Coronary artery (tissue), 2 donors: Measurements from ENCODE around the gene CNN1.
"Not testable (repeated sequence)": the region's sequence is repeated elsewhere in the genome, so short reads cannot be mapped to it uniquely, and the experiment has no call there.

Experiments
- DNase-seq: peaks from one replicate; pipeline ENCODE4 v3.0.0-alpha.2; 2017; ENCODE audit warnings: low spot score
- H3K27ac ChIP-seq, 2 donors: fragments of 200-600 bp; sonication (generic); one replicate each; pipeline ENCODE4 v1.5.1; 2016 to 2019
- H3K4me3 ChIP-seq: fragments of 200-600 bp; sonication (generic); 2 replicates; pipeline ENCODE4 v1.5.1; 2016; ENCODE audit warnings: mild to moderate bottlenecking, moderate library complexity
- TF ChIP-seq, protein P1 (sequence below): fragments of 200-600 bp; sonication (generic); IDR thresholded peaks from one replicate; pipeline ENCODE4 v1.5.1; 2019; ENCODE audit warnings: antibody characterized with exemption

CNN1 gene

DNA sequence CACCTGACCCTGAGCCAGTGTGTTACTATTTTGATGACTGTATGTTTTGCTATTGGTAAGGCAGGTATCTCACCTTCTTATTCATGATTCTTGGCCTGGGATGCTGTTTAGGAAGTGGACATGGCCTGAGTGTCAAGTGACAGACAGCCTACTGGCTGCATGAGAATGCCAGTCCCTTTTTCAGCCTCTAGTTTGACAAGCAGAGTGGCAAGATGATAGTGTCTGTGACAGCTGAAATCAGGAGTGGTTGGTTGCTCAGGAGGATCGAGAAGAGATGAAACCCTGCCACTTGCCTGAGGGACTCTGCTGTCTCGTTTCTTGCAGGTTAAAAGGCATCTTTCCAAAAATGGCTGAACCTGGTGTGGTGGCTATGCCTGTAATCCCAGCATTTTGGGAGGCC, 27.5 kb downstream of the CNN1 start:
- TF ChIP-seq, protein P1, sequence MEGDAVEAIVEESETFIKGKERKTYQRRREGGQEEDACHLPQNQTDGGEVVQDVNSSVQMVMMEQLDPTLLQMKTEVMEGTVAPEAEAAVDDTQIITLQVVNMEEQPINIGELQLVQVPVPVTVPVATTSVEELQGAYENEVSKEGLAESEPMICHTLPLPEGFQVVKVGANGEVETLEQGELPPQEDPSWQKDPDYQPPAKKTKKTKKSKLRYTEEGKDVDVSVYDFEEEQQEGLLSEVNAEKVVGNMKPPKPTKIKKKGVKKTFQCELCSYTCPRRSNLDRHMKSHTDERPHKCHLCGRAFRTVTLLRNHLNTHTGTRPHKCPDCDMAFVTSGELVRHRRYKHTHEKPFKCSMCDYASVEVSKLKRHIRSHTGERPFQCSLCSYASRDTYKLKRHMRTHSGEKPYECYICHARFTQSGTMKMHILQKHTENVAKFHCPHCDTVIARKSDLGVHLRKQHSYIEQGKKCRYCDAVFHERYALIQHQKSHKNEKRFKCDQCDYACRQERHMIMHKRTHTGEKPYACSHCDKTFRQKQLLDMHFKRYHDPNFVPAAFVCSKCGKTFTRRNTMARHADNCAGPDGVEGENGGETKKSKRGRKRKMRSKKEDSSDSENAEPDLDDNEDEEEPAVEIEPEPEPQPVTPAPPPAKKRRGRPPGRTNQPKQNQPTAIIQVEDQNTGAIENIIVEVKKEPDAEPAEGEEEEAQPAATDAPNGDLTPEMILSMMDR = no peak
- H3K4me3 ChIP-seq = no peak overlapping the region
- no peak for DNase-seq
- no peak overlapping the region for H3K27ac ChIP-seq

DNA sequence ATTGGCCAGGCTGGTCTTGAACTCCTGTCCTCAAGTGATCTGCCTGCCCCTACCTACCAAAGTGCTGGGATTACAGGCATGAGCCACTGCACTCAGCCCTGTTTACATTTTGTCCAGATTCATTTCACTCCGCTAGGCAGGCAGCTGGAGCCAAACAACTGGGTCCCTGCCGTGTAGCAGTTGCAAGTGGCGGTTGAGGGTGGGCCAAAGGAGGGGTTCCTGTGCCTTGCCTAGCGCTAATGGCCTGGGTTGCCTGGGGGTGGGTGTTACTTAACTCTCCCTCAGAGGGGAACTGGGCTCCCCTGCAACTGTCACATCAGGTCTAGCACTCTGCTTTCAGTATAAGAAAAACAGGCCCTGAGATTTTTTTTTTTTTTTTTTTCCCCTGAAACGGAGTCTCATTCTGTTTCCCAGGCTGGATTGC, 31.4 kb downstream of the CNN1 start:
- DNase-seq = no peak
- Histone ChIP-seq H3K4me3 (no peak overlapping the region), H3K27ac (no peak overlapping the region)
- TF ChIP-seq, protein P1 = no peak

DNA sequence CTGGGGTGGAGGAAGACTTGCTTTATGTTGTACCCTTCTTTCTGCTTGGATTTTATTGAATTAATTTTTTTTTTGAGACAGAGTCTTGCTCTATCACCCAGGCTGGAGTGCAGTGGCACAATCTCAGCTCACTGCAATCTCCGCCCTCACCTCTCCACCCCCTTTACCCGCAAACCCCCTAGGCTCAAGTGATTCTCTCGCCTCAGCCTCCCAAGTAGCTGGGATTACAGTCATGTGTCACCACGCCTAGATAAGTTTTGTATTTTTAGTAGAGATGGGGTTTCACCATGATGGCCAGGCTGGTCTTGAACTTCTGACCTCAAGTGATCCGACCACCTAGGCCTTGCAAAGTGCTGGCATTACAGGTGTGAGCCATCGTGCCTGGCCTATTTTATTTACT, 34.7 kb downstream of the CNN1 start:
- not testable (repeated sequence) for DNase-seq, H3K4me3 ChIP-seq, H3K27ac ChIP-seq

DNA sequence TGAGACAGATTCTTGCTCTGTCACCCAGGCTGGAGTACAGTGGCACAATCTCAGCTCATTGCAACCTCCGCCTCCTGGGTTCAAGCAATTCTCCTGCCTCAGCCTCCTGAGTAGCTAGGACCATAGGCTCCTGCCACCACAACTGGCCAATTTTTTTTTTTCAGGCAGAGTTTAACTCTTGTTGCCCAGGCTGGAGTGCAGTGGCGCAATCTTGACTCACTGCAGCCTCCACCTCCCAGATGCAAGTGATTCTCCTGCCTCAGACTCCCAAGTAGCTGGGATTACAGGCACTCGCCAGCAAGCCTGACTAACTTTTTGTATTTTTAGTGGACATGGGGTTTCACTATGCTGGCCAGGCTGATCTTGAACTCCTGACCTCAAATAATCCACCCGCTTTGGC, 35.1 kb downstream of the CNN1 start:
- not testable (repeated sequence) for H3K27ac ChIP-seq, H3K4me3 ChIP-seq, DNase-seq

DNA sequence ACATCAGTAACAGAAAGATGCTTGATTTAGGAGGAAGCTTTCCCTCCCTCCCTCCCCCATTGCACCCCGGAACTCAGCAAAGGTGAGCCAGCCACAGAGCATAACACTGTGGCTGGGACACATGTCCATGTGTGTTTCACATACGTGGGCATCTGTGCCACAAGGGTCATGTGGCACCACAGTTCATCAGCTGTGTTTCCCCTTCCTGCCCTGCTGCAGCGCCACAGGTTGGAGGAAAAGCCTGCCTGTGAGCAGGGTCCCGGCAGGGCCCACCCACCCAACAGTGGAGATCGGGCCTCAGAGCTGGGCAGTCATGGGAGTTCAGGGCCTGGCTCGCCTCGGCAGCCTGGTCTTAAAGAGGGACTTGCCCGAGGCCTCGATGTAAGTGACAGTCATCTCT, 36.0 kb downstream of the CNN1 start:
- DNase-seq = no peak
- TF ChIP-seq, protein P1 = no peak
- no peak overlapping the region for H3K27ac ChIP-seq
- no peak overlapping the region for H3K4me3 ChIP-seq

DNA sequence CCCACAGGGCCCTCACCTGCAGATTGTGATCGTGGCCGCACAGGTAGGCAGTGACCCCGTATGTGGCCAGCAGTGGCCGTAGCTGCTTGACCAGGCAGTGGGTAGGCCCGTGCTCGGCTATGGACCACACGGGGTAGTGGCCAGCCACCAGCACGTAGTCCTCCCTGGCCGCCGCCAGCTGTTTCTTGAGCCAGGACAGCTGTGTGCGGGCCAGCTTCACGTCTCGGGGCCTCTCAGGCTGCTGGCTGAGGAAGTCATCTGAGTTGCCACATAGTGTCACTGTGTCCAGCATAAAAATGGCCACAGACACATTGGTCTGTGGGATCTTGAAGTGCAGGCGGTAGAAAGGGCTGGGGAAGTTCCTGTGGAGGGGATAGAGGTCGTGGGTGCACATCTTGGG, 37.6 kb downstream of the CNN1 start:
- Histone ChIP-seq H3K27ac (no peak overlapping the region), H3K4me3 (no peak overlapping the region)
- TF ChIP-seq, protein P1 = no peak
- no peak for DNase-seq

DNA sequence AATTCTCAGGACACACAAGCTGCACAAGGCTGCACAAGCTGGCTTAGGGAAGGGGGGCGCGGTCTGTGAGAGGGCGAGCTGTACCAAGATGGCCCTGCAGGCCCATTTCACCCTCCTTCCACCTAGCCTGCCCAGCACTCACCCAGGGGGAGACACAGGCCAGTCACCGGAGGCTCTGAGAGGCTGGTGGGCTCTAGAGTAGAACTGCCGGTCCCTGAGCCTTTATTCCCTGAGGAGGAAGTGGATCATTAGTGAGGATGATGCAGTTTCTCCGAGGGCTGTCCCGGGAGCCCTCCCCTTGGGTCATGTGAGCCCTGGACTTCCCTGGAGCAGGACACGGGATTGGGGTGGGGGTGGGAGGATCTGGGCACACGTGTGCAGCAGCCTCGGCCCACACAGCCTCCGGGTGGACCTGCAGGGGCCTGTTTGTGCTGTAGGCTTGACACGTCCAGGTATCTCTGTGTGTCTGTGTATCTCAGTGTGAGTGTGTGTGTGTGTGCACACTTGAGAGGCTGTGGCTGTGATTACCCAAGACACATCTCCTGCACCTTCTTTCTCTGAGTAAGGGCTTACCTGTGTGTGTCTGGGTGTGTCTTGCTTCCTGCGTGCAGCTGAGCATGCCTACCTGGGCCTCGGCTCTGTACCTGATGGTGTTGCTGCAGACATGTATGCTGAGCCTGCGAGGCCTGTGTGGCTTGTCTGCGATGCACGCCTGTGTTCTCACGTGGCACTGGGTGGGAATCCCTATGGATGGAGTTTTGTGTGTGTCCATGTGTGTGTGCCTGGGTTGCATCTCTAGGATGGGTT, 39.0 kb downstream of the CNN1 start, which contains the start of gene ACP5:
Gene ACP5 (minus strand): TSS at position 195 of the 807 bp plus-strand sequence. CDS start 328 bp downstream, outside the sequence.
- TF ChIP-seq, protein P1 = no peak
- H3K27ac ChIP-seq = peak within 1 kb of the TSS in 1 of 2 donors; percentile 31
- no peak for DNase-seq
- H3K4me3 ChIP-seq = peak within 1 kb of the TSS; percentile 64
